PC-9 (cell line): ENCODE data around the gene PATJ. TPM values are rescaled to one million over a fixed set of nuclear protein-coding genes. Genes with fewer than 3 reads are reported as not detected.

Experiments used
- BruUV-seq: library from RNA; stranded (reverse); fragments of 400-500 nt; replicated peaks from 2 replicates; lab custom pipeline; 2021; lab: Mats Ljungman, UMichigan
- CTCF ChIA-PET: fragments of 300-600 bp; sonication (Branson Sonifier 250); formaldehyde crosslinking; loops from one replicate; lab custom pipeline; 2022; ENCODE audit warnings: antibody characterized with exemption; lab: Charles Lee
- POLR2A ChIA-PET: fragments of 300-600 bp; sonication (Branson Sonifier 250); formaldehyde crosslinking; loops from one replicate; lab custom pipeline; 2022; ENCODE audit warnings: antibody characterized with exemption; ENCODE audit not compliant: unreplicated experiment; lab: Charles Lee
- DNase-seq, 2 experiments: peaks; one replicate each; pipeline versions ENCODE4 v3.0.0 to v3.0.0-alpha.2; 2015 to 2022; ENCODE audit warnings: mixed read lengths in 1 of 2
- H2AFZ ChIP-seq: fragments of 200-600 bp; sonication (generic); 2 replicates; pipeline ENCODE4 v1.8.1; 2017; ENCODE audit warnings: antibody characterized with exemption
- H3F3A ChIP-seq: fragments of 200-600 bp; sonication (generic); 2 replicates; pipeline ENCODE4 v1.8.1; 2017; ENCODE audit warnings: antibody characterized with exemption, mild to moderate bottlenecking, low read depth; ENCODE audit not compliant: insufficient read depth
- H3K27ac ChIP-seq: fragments of 200-600 bp; sonication (generic); 2 replicates; pipeline ENCODE4 v1.6.1; 2016; ENCODE audit warnings: mixed run types
- H3K27me3 ChIP-seq: fragments of 200-600 bp; sonication (generic); 2 replicates; pipeline ENCODE4 v1.6.1; 2016; ENCODE audit warnings: low read depth, mixed run types; ENCODE audit not compliant: insufficient read depth
- H3K36me3 ChIP-seq: fragments of 200-600 bp; sonication (generic); 2 replicates; pipeline ENCODE4 v1.6.1; 2016; ENCODE audit warnings: low read depth, mixed run types
- H3K4me1 ChIP-seq: fragments of 200-600 bp; sonication (generic); replicated peaks from 2 replicates; pipeline ENCODE4 v1.6.1; 2016; ENCODE audit warnings: mixed run types; ENCODE audit not compliant: insufficient read depth
- H3K4me2 ChIP-seq: fragments of 200-600 bp; sonication (generic); 2 replicates; pipeline ENCODE4 v1.6.1; 2017; ENCODE audit warnings: mixed run types
- H3K4me3 ChIP-seq: fragments of 200-600 bp; sonication (generic); 2 replicates; pipeline ENCODE4 v1.6.1; 2016; ENCODE audit warnings: mixed run types
- H3K79me2 ChIP-seq: fragments of 200-600 bp; sonication (generic); 2 replicates; pipeline ENCODE4 v1.6.1; 2017; ENCODE audit warnings: low read depth, mixed run types
- H3K9me2 ChIP-seq: fragments of 200-600 bp; sonication (generic); 2 replicates; pipeline ENCODE4 v1.8.1; 2017; ENCODE audit warnings: mild to moderate bottlenecking; ENCODE audit not compliant: insufficient read depth
- H3K9me3 ChIP-seq: fragments of 200-600 bp; sonication (generic); 2 replicates; pipeline ENCODE4 v1.8.1; 2016; ENCODE audit warnings: low read depth; ENCODE audit not compliant: insufficient read depth
- H4K20me1 ChIP-seq: fragments of 200-600 bp; sonication (generic); 2 replicates; pipeline ENCODE4 v1.8.1; 2017; ENCODE audit not compliant: insufficient read depth
- CTCF ChIP-seq: fragments of 200-600 bp; sonication (generic); conservative IDR thresholded peaks from 2 replicates; pipeline ENCODE4 v1.6.1; 2017; ENCODE audit warnings: mixed run types, antibody characterized with exemption, mild to moderate bottlenecking, moderate library complexity
- EZH2 ChIP-seq: fragments of 200-600 bp; sonication (generic); IDR thresholded peaks from 2 replicates; pipeline ENCODE4 v1.8.0; 2017; ENCODE audit warnings: antibody characterized with exemption, low read depth
- intact Hi-C: fragments of 100-400 bp; cut with micrococcal nuclease; formaldehyde crosslinking; loops from one replicate; pipeline ENCODE4 v1.10.0; 2022; ENCODE audit not compliant: unreplicated experiment
- total RNA-seq: library from RNA; stranded (reverse); gene quantifications from 2 replicates; pipeline ENCODE4 v1.2.3, GENCODE V29; 2021

Gene PATJ
- total RNA-seq, 1 experiment from 2014 or later, result 91.0 TPM

GRCh38 chr1:61853583-61853982 is 111.3 kb downstream of the PATJ start:
- intact Hi-C loops, result loop anchor here (2.0 to 10.0 kb wide), 6 partner anchors 399 to 1883 kb away; no protein-coding TSS in a partner anchor
- no peaks in the 10 kb centered on the region for H3K9me3 ChIP-seq
- no peaks in the 10 kb centered on the region for H3K9me2 ChIP-seq
- no TSS peak for BruUV-seq
- no peak overlapping the region for H3K4me3 ChIP-seq
- H3K36me3 ChIP-seq, result peaks cover 12% of the 10 kb centered on the region; the same call in 1 of the 2 replicates
- DNase-seq, result no peak
- no peaks in the 10 kb centered on the region for H3K27me3 ChIP-seq
- no peak overlapping the region for H3K4me2 ChIP-seq
- H4K20me1 ChIP-seq, result no peaks in the 10 kb centered on the region; the same call in 1 of the 2 replicates
- POLR2A ChIA-PET, result no interaction called here
- no peaks in the 10 kb centered on the region for H3K79me2 ChIP-seq
- H3F3A ChIP-seq, result peaks cover 27% of the 10 kb centered on the region
- H3K27ac ChIP-seq, result no peak overlapping the region
- no peak for TF ChIP-seq CTCF
- no peak overlapping the region for H2AFZ ChIP-seq
- H3K4me1 ChIP-seq, result no peaks in the 10 kb centered on the region
- CTCF ChIA-PET, result interaction anchor here (0.6 to 1.1 kb wide), 4 partner anchors 141 to 1882 kb away, joined by 3 to 4 read pairs (median 4); no protein-coding TSS in a partner anchor

DNA sequence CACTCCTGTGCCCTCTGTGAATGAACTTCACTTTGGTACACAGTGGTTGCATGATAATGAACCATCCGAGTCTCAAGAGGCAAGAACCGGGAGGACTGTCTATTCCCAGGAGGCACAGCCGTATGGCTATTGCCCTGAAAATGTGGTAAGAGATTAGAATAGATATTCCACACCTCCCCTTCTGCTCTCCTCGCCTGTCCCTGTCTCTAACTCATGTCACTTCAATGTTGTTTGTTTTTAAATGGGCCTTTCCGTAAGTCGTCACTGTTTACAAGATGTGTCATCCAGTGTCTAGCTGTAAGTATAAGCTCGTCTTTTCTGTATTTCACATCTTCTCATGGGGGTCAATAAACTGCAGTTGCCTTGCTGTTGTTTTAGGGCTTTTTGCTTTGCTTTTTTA is 122.2 kb downstream of the PATJ start:
- Histone ChIP-seq H3K4me1 (no peaks in the 10 kb centered on the region), H3K9me2 (no peaks in the 10 kb centered on the region), H3K9me3 (no peaks in the 10 kb centered on the region), H3K27ac (no peak overlapping the region), H2AFZ (no peak overlapping the region), H3F3A (peaks cover 9% of the 10 kb centered on the region; the same call in 1 of the 2 replicates), H3K79me2 (no peaks in the 10 kb centered on the region), H3K4me3 (no peak overlapping the region), H4K20me1 (no peaks in the 10 kb centered on the region; the same call in 1 of the 2 replicates), H3K36me3 (peaks cover 36% of the 10 kb centered on the region), H3K4me2 (no peak overlapping the region), H3K27me3 (no peaks in the 10 kb centered on the region)
- BruUV-seq, result no TSS peak
- ChIA-PET CTCF (interaction anchor here (0.8 kb wide), 1 partner anchor 308 kb away, joined by 3 read pairs; no protein-coding TSS in a partner anchor), POLR2A (no interaction called here)
- intact Hi-C loops, result no loop called here
- TF ChIP-seq EZH2 (no peak), CTCF (no peak)
- DNase-seq, result no peak

DNA sequence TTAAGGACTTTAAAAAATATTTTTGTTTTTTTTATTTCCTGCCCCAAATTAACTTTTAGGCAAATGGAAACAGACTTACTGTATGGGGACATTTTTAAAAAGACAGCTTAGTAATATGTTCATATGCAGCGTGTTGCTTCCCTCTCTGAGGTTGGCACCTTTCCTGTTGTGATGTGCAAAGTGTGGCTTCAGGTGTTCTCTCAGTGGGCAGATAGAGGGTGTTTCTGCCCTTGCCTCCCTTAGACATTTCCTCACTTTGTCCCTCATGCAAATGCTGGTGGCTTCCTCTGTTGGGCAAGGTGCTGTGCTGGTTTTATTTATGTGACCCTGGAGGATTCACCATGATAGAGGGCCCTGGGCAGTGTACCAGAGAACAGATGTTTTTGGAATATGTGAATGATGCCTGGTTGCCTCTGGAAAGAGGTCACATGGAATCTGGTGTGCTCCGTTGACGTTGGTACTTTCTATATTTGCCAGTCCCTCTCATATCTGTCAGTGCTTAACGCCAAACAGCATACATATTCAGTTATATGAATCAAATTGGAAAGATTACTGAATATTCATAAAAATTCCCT is 123.5 kb downstream of the PATJ start:
- Histone ChIP-seq H3K36me3 (peaks cover 33% of the 10 kb centered on the region), H3K9me3 (no peaks in the 10 kb centered on the region), H3K27me3 (no peaks in the 10 kb centered on the region), H3K4me2 (no peak overlapping the region), H3K9me2 (no peaks in the 10 kb centered on the region), H3K4me3 (no peak overlapping the region), H3F3A (peaks cover 9% of the 10 kb centered on the region; the same call in 1 of the 2 replicates), H2AFZ (no peak overlapping the region), H3K79me2 (no peaks in the 10 kb centered on the region), H3K27ac (no peak overlapping the region), H4K20me1 (no peaks in the 10 kb centered on the region; the same call in 1 of the 2 replicates), H3K4me1 (no peaks in the 10 kb centered on the region)
- no peak for DNase-seq
- BruUV-seq, result no TSS peak
- intact Hi-C loops, result no loop called here
- POLR2A ChIA-PET, result no interaction called here
- TF ChIP-seq EZH2 (no peak), CTCF (no peak)
- CTCF ChIA-PET, result no interaction called here
